ENCODE data around the gene TYK2.

Gene TYK2

DNA sequence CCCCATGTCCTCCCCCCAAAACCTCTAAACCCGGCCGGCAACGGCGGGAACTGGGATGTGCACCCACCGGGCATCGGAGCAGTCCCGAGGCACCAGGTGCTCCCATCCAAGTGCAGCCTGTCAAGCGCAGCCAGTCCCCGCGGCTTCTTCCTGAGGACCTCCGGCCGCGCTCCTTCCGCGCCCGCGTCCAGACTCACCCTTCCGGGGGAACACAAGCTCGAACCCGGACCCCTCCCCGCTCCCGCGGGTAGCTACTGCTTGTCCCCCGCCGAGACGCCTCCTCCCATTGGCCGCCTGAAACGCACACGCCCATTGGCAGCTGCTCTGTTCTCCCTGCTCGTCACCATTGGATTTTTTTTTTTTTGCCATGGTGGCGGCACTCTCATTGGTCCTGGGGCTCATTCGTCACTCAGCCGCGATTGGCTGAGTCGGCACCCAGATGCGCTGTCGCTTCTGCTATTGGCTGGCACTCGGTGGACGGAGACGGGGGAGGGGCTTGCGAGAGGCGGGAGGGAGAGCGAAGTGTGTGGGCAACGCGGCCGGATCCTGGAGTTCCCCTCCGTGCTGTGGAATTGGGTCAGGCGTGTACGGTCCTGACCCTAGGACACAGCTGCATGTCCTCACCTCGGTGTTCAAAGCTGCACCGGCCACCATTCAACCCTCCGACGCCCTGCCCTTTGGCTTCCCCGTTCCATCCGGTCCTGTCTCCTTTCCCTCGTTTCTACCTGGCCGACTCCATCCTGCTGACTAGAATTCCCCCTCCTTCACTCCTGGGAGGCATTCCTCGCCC lies at the start of gene TYK2 (continued):
- TF ChIP-seq, protein P1, sequence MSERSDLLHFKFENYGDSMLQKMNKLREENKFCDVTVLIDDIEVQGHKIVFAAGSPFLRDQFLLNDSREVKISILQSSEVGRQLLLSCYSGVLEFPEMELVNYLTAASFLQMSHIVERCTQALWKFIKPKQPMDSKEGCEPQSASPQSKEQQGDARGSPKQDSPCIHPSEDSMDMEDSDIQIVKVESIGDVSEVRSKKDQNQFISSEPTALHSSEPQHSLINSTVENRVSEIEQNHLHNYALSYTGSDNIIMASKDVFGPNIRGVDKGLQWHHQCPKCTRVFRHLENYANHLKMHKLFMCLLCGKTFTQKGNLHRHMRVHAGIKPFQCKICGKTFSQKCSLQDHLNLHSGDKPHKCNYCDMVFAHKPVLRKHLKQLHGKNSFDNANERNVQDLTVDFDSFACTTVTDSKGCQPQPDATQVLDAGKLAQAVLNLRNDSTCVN (tag by site-specific recombination; optimal IDR thresholded peaks at IDR 0.05), result peak; percentile 96
- TF ChIP-seq ZNF701 (tag by site-specific recombination; IDR thresholded peaks at IDR 0.05) (no peak), ZIC2 (tag by site-specific recombination; IDR thresholded peaks at IDR 0.05) (peak; percentile 69), ZNF121 (tag by site-specific recombination; IDR thresholded peaks at IDR 0.05) (0 out of 2 replicates have a peak, but pooled peaks have one; percentile 19), ZNF2 (tag by site-specific recombination; IDR thresholded peaks at IDR 0.05) (peak; percentile 28; the same call in 1 of the 2 replicates), ZNF501 (tag by site-specific recombination; IDR thresholded peaks at IDR 0.05) (peak; percentile 15; the same call in 1 of the 2 replicates), ZNF140 (tag by site-specific recombination; IDR thresholded peaks at IDR 0.05) (no peak), KLF10 (tag by site-specific recombination; IDR thresholded peaks at IDR 0.05) (peak; percentile 13; the same call in 1 of the 2 replicates), KLF16 (tag by site-specific recombination; IDR thresholded peaks at IDR 0.05) (peak; percentile 84), ZNF266 (tag by site-specific recombination; IDR thresholded peaks at IDR 0.05; ENCODE audit: low read depth) (no peak), ZNF560 (tag by site-specific recombination; IDR thresholded peaks at IDR 0.05; ENCODE audit: borderline replicate concordance) (no peak; the same call in 1 of the 2 replicates), ZNF664 (tag by site-specific recombination; IDR thresholded peaks at IDR 0.05) (no peak), ZNF223 (tag by site-specific recombination; IDR thresholded peaks at IDR 0.05) (no peak), ZNF843 (tag by site-specific recombination; IDR thresholded peaks at IDR 0.05) (peak; percentile 47; the same call in 1 of the 2 replicates), ZNF324 (tag by site-specific recombination; IDR thresholded peaks at IDR 0.05) (0 out of 2 replicates have a peak, but pooled peaks have one; percentile 24), ZNF629 (tag by site-specific recombination; IDR thresholded peaks at IDR 0.05) (peak; percentile 78), ZNF621 (tag by site-specific recombination; IDR thresholded peaks at IDR 0.05) (no peak), ZNF521 (tag by site-specific recombination; IDR thresholded peaks at IDR 0.05) (no peak), ZNF302 (tag by site-specific recombination; IDR thresholded peaks at IDR 0.05; ENCODE audit: low read depth) (no peak), SP7 (tag by site-specific recombination; IDR thresholded peaks at IDR 0.05) (peak; percentile 74), GLIS1 (tag by site-specific recombination; IDR thresholded peaks at IDR 0.05) (peak; percentile 95), ZNF544 (tag by site-specific recombination; IDR thresholded peaks at IDR 0.05) (no peak), YY2 (tag by site-specific recombination; IDR thresholded peaks at IDR 0.05) (no peak), ZNF416 (tag by site-specific recombination; IDR thresholded peaks at IDR 0.05) (no peak), ZNF174 (tag by site-specific recombination; IDR thresholded peaks at IDR 0.05) (no peak), ZBTB20 (tag by site-specific recombination; IDR thresholded peaks at IDR 0.05) (peak; percentile 64), ZNF549 (tag by site-specific recombination; IDR thresholded peaks at IDR 0.05) (no peak), MYNN (tag by site-specific recombination; IDR thresholded peaks at IDR 0.05; ENCODE audit: borderline replicate concordance) (no peak), ZNF354C (tag by site-specific recombination; IDR thresholded peaks at IDR 0.05; ENCODE audit: borderline replicate concordance, low read depth) (no peak), ZNF16 (tag by site-specific recombination; IDR thresholded peaks at IDR 0.05; ENCODE audit: low read depth) (no peak)
- TF ChIP-seq, protein P2, sequence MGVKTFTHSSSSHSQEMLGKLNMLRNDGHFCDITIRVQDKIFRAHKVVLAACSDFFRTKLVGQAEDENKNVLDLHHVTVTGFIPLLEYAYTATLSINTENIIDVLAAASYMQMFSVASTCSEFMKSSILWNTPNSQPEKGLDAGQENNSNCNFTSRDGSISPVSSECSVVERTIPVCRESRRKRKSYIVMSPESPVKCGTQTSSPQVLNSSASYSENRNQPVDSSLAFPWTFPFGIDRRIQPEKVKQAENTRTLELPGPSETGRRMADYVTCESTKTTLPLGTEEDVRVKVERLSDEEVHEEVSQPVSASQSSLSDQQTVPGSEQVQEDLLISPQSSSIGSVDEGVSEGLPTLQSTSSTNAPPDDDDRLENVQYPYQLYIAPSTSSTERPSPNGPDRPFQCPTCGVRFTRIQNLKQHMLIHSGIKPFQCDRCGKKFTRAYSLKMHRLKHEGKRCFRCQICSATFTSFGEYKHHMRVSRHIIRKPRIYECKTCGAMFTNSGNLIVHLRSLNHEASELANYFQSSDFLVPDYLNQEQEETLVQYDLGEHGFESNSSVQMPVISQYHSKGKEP (tag by site-specific recombination; IDR thresholded peaks at IDR 0.05), result no peak
- TF ChIP-seq, protein P3, sequence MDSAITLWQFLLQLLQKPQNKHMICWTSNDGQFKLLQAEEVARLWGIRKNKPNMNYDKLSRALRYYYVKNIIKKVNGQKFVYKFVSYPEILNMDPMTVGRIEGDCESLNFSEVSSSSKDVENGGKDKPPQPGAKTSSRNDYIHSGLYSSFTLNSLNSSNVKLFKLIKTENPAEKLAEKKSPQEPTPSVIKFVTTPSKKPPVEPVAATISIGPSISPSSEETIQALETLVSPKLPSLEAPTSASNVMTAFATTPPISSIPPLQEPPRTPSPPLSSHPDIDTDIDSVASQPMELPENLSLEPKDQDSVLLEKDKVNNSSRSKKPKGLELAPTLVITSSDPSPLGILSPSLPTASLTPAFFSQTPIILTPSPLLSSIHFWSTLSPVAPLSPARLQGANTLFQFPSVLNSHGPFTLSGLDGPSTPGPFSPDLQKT (IDR thresholded peaks at IDR 0.05; ENCODE audit: borderline replicate concordance, low read depth, low read length), result no peak
- TF ChIP-seq, protein P4, sequence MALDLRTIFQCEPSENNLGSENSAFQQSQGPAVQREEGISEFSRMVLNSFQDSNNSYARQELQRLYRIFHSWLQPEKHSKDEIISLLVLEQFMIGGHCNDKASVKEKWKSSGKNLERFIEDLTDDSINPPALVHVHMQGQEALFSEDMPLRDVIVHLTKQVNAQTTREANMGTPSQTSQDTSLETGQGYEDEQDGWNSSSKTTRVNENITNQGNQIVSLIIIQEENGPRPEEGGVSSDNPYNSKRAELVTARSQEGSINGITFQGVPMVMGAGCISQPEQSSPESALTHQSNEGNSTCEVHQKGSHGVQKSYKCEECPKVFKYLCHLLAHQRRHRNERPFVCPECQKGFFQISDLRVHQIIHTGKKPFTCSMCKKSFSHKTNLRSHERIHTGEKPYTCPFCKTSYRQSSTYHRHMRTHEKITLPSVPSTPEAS (tag by site-specific recombination; IDR thresholded peaks at IDR 0.05), result no peak
- TF ChIP-seq, protein P5, sequence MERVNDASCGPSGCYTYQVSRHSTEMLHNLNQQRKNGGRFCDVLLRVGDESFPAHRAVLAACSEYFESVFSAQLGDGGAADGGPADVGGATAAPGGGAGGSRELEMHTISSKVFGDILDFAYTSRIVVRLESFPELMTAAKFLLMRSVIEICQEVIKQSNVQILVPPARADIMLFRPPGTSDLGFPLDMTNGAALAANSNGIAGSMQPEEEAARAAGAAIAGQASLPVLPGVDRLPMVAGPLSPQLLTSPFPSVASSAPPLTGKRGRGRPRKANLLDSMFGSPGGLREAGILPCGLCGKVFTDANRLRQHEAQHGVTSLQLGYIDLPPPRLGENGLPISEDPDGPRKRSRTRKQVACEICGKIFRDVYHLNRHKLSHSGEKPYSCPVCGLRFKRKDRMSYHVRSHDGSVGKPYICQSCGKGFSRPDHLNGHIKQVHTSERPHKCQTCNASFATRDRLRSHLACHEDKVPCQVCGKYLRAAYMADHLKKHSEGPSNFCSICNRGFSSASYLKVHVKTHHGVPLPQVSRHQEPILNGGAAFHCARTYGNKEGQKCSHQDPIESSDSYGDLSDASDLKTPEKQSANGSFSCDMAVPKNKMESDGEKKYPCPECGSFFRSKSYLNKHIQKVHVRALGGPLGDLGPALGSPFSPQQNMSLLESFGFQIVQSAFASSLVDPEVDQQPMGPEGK (tag by site-specific recombination; IDR thresholded peaks at IDR 0.05), result peak; percentile 99

Measured in HEK293 (cell line).